Measurements from ENCODE around the gene PIKFYVE.
"Not testable (repeated sequence)": the region's sequence is repeated elsewhere in the genome, so short reads cannot be mapped to it uniquely, and the experiment has no call there.

PIKFYVE gene

DNA sequence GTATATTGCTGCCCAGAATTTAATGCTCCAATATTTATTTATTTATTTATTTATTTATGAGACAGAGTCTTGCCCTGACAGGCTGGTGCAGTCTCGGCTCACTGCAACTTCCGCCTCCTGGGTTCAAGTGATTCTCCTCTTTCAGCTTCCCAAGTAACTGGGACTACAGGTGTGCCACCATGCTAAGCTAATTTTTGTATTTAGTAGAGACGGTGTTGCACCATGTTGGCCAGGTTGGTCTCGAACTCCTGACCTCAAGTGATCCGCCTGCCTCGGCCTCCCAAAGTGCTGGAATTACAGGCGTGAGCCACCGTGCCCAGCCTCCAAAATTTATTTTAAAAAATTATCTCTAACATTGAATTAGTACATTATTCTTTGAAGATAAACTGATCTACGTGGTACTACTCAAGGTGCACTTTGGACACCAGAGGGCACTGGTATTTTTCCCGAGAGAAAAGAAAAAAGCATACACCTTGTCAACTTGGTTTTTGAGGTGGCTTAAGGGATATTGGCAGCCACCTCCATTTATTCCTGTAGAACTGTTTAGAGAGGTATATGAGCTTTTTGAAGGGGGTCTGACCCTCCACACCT is 9.8 kb upstream of the PIKFYVE start:
- no peak for DNase-seq

DNA sequence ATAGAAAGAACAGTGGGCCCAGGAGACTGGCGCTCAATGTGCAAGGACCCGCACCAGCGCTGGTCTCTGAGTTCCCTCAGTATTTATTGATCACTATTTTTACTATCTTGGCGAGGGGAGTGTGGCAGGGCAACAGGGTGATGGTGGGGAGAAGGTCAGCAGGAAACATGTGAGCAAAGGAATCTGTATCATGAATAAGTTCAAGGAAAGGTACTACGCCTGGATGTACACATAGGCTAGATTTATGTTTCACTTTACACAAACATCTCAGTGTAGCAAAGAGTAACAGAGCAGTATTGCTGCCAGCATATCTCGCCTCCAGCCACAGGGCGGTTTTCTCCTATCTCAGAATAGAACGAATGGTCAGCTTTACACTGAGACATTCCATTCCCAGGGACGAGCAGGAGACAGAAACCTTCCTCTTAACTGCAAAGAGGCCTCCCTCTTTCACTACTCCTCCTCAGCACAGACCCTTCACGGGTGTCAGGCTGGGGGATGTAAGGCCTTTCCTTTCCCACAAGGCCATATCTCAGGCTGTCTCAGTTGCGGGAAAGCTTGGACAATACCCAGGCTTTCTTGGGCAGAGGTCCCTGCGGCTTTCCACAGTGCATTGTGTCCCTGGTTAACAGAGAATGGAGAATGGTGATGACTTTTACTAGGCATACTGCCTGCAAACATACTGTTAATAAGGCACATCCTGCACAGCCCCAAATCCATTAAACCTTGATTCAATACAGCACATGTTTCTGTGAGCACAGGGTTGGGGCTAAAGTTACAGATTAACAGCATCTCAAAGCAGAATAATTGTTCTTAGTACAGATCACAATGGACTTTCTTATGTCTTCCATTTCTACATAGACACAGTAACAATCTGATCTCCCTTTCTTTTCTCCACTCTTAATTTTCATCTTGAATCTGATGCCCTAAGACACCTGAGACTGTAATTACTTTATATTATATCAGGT is 8.9 kb upstream of the PIKFYVE start:
- DNase-seq, result not testable (repeated sequence)

DNA sequence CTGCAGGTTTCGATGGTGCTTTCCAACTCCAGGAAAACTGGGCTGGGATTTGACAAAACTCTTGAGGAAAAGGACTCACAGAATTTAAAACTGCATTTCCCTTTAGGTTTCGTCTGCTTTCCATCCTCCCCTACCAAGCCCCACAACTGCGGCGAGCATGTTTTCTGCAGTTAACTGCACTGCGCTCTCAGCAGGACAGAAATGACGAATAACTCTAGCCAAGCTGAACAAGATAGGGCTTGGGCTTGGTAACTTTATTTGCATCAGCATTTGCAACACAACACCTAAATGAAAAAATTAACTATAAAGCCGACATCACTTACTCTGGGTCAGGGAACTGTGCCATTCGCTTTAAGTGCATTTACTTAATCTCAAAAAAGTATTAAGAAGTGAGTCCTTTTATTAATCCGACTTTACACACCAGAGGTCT is 669 bp upstream of the PIKFYVE start:
- DNase-seq, result peak; percentile 47

DNA sequence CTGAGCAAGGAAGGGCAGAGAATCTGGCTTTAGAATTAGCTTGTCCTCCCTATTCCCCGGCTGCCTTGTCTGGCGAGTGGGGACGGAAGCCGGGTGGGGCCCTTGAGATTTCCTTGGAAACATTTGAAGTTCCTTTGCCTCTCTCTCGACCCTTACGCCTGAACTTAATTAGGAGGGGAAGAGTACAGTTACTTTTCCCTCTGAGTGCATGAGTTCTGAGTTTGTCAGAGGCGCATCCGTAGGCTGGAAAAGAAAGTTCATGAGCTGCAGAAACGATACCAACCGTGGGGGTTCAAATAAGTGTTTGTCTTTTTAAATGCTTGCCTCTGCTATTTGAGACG is 468 bp downstream of the PIKFYVE start:
- no peak for DNase-seq

DNA sequence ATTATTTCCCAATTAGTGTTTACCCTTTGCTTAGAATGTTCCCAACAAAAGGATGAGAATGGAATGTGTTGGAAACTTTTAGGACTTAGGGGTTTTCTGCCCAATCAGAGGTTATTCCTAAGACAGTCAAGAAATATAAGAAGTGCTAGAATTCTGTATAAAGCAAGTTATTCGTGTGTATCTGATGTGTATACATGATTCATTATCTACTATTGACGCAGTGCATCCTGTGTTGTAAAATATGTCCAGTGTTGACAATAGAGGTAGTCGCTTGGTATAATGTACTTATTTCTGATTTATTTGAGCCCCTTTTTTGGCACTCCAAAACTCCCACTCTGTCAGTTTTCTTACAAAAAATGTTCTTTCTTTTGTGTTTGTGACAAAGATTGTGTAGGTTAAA is 881 bp downstream of the PIKFYVE start:
- no peak for DNase-seq

DNA sequence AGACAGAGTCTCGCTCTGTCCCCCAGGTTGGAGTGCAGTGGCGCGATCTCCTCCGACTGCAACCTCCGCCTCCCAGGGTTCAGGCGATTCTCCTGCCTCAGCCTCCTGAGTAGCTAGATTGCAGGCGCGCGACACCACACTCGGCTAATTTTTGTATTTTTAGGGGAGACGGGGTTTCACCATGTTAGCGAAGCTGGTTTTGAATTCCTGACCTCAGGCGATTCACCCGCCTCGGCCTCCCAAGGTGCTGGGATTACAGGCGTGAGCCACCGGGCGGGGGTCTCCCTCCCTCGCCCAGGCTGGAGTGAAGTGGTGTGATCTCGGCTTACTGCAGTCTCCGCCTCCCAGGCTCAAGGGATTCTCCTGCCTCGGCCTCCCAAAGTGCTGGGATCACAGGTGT is 1.5 kb downstream of the PIKFYVE start:
- DNase-seq, result not testable (repeated sequence)

DNA sequence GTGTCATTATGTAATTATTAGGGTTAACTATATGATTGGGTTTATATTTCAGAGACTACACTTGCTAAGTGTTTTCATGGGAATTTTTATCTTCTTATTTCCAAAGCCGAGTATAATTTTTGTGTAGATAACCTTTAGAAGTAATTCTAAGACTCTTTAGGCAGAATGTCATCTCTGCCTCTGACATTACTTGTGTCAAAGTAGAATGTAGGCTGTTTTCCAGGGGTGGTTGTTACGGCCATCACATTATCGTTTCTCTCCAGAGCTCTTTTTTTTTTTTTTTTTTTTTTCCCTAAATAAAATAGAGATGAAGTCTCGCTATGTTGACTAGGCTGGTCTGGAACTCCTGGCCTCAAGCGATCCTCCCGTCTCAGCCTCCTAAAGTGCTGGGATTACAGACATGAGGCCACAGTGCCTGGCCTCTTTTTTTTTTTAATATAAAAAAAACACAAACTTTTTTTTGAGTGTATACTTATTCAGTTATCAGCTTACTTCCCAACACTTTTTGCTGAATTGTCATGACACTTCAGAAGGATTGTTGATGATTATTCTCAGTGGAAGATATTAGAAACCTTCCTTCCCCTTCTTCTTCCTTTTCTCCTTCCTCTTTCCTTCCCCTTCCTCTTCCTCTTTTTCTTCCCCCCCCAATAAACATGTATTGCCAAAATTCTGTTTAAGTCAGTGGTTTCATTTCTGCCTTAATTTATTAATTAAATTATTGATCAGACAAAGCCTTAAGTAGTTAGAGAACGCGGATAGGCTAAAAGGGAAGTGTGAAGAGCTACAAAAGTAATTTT is 2.3 kb downstream of the PIKFYVE start:
- DNase-seq, result no peak

DNA sequence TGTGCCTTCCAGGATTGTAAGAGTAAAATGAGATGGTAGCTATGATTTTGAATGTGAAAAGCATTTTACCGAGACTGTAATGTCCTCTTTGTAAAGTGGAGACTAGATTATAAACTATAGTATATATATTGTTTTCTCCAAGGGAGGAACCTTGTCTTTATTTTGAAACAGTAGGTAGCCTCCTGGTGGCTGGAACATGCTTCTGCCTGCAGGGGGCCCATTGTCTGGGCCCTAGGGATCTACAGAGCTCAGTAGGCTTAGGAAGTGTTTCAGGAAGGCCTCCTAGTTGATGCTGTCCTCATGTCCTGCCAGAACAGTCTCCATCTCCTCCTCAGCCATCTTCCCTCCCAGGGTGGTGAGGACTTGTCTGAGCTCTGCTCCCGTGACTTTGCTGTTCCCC is 3.0 kb downstream of the PIKFYVE start:
- DNase-seq, result no peak

DNA sequence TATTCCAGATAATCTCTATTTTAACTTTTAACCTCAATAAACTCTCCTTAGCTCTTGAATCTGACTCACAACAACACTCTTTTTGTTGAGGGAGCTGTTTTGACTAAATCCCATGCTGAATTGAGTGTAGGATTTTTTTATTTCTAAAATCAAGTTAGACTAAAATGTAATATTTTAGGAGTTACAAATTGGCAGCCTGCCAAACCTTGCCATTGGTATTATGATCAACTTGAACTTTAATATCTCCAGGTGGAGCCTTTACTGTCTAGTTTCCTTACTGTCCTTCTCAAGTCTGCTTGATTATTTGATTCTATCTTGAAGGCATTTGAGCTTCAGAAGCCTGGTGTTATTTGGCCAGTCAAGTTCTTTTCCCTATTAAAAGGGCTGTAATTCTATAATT is 8.7 kb downstream of the PIKFYVE start:
- DNase-seq, result no peak

DNA sequence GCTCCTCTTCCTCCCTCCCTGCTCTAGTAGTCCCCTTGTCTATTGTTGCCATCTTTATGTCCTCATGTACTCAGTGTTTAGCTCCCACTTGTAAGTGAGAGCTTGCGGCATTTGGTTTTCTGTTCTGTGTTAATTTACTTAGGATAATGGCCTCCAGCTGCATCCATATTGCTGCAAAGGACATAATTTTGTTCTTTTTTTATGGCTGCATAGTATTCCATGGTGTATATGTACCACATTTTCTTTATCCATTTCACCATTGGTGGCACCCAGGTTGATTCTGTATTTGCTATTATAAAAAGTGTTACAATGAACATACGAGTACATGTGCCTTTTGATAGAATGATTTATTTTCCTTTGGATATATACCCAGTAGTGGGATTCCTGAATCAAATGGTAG is 12.5 kb downstream of the PIKFYVE start:
- no peak for DNase-seq

DNA sequence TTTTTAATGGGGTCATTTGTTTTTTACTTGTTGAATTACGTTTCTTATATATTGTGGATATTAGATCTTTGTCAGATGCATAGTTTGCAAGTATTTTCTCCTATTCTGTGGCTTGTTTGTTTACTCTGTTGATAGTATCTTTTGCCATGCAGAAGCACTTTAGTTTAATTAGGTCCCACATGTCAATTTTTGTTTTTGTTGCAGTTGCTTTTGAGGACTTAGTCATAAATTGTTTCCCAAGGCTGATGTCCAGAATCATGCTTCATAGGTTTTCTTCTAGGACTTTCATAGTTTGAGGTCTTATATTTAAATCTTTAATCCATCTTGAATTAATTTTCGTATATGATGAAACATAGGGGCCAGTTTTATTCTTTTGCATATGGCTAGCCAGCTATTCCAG is 13.2 kb downstream of the PIKFYVE start:
- no peak for DNase-seq

DNA sequence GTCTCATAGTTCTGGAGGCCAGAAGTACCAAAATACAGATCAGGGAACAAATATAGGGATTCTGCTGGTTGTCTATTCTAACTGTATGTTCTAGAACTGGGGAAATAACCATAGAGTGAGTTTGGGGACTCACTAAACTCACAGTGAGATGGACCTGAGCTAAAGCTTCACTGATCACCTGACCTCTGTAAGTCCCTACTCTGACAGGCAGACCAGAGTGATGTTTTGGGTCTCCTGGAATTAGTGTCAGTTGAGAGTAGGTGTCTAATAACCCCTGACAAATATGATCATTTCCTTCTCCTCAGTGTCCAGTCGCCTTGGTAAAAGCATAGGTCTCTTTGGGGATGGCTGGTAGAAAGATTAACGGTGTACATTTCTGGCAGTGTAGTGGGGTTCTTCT is 14.2 kb downstream of the PIKFYVE start:
- no peak for DNase-seq

DNA sequence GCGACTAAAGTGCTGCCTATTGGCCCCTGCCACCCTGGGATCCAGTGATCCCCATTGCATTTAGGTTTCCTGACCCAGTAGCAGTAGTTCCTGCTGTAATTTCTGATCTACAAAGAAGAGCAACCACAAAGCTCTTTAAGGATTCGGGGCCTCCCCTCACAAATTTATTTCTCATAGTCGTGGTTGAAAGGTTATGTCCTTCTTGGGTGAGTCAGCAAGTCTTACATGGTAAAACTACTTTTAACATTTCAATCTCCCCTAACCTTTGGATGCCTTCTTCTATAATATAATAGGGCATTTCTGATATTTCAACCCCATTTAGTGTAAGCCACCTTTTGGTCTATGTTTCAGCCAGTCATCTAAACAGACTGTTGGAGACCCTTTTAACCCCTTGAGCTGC is 14.9 kb downstream of the PIKFYVE start:
- no peak for DNase-seq

DNA sequence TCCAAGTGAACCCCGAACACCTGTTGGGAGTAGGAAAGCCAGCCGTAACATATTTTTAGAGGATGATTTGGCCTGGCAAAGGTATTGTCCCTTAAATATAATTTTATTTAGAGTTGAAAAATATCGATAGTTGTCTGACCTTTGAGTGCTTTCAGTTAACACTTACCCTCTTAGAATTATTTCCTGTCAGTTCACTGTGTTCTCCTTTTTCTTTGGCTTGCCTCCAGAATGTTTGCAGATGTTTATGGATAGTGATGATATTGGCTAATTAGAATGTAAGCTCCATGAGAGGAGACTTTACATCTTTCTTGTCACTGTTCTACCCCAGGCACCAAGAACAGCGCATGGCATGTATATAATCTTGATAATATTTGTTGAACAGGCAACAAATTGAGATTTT is 19.8 kb downstream of the PIKFYVE start:
- DNase-seq, result no peak

DNA sequence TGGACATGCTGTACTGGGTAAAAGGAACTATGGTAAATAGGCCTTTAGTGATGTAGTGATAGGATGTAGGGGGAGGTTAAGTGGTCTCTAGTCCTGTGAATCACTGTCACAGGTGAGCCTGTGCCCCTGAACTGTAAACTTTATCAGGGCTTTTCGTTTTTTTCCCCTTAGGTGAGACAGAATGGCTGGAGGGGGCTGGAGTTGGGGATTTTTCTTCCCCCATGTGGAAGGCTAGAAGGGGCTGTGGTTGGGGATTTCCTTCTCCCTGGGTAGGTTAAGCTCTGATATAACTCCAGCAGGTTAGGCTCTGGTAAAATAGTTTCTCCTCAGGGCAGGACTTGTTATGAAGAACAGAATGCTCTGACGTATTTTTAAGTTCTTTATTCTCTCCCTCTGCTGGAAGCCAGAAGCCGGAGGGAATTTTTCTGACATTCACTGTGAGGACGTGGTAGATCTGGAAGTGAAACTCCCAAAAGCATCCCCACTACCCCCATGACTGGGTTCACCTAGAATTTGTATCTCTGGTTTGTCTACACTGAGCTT is 28.5 kb downstream of the PIKFYVE start:
- no peak for DNase-seq

DNA sequence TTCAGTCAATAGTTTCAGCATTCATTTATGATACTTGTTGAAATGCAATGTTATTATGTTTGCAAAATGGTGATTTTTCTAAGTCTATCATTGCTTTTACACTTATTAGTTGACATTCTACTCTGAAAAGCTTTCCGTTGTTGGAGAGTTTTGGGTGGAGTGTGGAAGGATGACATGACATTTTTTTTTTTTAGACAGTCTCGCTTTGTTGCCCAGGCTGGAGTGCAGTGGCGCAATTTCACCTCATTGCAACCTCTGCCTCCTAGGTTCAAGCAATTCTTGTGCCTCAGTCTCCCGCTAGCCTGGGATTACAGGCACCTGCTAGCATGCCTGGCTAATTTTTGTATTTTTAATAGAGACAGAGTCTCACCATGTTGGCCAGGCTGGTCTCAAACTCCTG is 29.8 kb downstream of the PIKFYVE start:
- DNase-seq, result no peak

DNA sequence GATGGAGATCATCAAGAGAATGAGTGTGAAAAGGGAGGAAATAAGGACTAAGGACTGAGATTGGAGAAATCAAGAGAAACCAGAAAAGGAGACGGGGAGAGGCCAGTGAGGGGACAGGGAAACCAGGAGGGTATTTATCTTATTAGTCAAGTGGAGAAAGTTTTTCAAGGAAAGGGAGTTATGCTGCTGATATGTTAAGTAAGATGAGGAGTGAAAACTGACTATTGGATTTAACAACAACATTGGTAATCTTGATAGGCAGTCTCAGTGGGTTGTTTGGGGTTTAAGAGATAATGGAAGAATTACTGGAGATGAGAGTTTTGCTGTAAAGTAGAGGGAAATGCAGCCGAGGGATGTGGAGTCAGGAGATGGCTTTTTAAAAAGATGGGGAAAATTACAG is 30.6 kb downstream of the PIKFYVE start:
- DNase-seq, result no peak

DNA sequence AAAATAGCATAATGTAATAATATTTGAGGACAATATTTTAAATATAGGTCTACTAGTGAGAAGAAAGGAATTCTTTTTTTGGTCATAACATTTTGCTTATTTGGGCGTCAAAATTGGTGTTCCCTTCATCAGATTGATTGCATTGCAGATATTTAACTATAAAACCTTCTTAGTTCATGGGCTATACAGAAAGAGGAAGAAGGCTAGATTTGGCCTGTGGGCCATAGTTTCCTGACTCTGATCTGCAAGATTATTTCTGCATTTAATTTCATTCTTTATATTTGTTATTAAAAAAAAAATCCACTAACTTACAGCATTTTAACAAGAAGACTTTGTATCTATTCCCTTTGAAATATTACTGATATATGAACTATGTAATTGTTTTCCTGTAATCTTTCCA is 31.9 kb downstream of the PIKFYVE start:
- DNase-seq, result no peak

DNA sequence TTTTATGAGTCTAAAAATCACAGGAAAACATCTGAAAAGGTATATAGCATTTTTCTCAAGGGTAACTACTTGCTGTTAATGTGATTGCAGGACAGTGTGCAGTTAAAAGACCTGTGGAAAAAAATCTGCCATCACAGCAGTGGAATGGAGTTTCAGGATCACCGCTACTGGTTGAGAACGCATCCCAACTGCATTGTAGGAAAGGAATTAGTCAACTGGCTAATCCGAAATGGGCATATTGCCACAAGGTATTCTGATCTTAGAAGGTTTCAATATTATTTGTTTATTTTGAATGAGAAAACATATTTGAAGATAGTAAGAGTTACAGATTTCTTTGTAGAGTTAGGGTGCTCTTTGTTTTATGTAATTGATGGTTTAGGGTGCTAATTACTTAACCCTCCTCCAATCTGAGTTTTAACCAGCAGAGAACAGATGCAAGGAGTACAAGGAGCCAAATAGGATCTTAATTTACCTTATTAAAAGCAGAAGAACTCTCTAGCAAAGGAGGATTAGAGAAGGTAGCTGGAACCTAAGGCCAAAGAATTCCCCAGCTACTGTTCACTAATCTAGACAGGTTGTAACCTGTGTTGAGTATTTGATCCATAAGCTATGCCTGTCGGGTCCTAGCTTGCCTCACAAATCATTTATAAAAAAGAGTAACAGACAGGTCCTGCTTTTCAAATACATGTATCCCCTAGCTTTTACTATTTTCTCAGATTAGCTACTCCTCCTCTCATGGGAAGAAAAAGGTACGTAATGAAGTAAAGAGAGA is 35.0 kb downstream of the PIKFYVE start:
- no peak for DNase-seq

DNA sequence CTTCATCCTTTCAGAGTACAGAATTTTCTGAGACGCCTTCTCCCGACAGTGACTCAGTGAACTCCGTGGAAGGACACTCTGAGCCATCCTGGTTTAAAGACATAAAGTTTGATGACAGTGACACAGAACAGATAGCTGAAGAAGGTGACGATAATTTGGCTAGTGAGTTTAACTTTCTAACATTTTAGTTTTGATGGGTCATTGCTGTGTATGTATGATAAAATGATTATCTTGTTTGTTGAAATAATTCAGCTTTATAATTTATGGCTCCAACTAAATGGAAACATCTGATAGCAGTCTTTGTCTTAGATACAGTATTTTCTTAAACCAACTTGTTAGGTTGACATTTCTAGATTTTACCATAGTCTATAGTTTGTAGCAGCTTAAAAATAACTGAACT is 38.1 kb downstream of the PIKFYVE start:
- DNase-seq, result no peak

DNA sequence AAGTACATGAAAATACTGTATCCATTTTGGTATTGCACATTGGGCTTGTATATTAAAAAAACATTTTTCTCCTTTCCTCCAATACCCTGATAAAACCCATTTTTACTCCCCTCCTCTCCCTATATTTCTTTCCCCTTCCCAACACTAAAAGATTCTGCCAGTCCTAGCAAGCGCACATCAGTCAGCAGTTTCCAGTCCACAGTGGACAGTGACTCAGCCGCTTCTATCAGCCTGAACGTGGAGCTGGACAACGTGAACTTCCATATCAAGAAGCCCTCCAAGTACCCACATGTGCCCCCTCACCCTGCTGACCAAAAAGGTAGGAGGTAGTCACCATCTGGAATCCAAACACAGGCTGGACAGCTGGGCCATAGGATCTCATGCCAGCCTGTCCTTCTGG is 38.6 kb downstream of the PIKFYVE start:
- DNase-seq, result no peak

DNA sequence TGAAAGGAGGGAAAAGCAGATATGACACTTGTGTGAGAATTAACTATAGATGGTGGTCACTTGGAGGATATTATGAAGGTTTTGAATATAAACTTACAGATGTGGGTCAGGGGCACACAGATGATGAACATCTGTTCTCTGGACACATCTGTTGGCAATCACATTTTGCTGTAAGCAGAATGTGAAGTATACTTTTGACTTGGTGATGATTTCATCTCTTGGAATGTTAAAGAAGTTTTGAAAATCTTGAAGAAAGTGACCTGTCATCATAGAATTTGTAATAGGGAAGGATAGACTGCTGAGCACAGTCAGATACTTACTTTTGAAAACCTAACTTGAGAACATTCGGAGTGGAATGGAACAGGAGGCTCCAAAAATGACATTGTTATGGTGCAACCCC is 40.2 kb downstream of the PIKFYVE start:
- no peak for DNase-seq

DNA sequence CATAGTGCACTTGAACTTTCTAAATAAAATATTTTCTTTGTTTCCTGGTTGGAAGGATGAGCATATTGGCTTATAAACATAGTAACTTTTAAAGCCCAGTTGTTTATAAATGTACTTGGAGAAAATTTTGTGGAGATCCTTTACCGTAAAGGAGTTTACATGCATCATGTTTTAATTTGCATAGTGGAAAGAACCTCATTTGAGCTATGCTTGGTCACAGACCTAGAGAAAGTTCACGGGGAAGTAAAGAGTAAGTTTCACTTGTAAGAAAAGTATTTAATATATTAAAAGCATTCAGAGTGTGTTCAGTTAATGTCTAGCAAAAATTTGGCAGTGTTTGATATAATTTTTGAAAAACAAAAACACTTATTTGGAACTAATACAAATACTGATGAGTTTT is 45.3 kb downstream of the PIKFYVE start:
- no peak for DNase-seq
